OCI-LY1 (cell line): ENCODE data around the gene GRM3.

Source experiments
- H2AFZ ChIP-seq: fragments of 200-600 bp; sonication (generic), shearing (Covaris generic); 2 replicates; pipeline ENCODE4 v1.6.0; 2014; ENCODE audit warnings: antibody characterized with exemption, mild to moderate bottlenecking, low read length
- H3F3A ChIP-seq: fragments of 200-600 bp; sonication (generic), shearing (Covaris generic); 2 replicates; pipeline ENCODE4 v1.6.0; 2014; ENCODE audit warnings: mild to moderate bottlenecking, antibody characterized with exemption, low read length, moderate library complexity; ENCODE audit not compliant: insufficient read depth
- H3K27ac ChIP-seq: fragments of 200-600 bp; sonication (generic); 2 replicates; pipeline ENCODE4 v1.5.1; 2014; ENCODE audit warnings: low read length, mixed run types, mild to moderate bottlenecking, low read depth; ENCODE audit not compliant: poor library complexity, severe bottlenecking
- H3K27me3 ChIP-seq: fragments of 200-600 bp; sonication (generic); 2 replicates; pipeline ENCODE4 v1.6.0; 2014; ENCODE audit warnings: antibody characterized with exemption, mild to moderate bottlenecking, low read length, moderate library complexity; ENCODE audit not compliant: insufficient read depth
- H3K36me3 ChIP-seq: fragments of 200-600 bp; sonication (generic); 2 replicates; pipeline ENCODE4 v1.6.1; 2014; ENCODE audit warnings: mild to moderate bottlenecking, antibody characterized with exemption, low read length, moderate library complexity, mixed read lengths; ENCODE audit not compliant: insufficient read depth
- H3K4me1 ChIP-seq: fragments of 200-600 bp; sonication (generic); 2 replicates; pipeline ENCODE4 v1.5.1; 2014; ENCODE audit warnings: mild to moderate bottlenecking, low read length, moderate library complexity; ENCODE audit not compliant: insufficient read depth, severe bottlenecking
- H3K4me2 ChIP-seq: fragments of 200-600 bp; sonication (generic), shearing (Covaris generic); 2 replicates; pipeline ENCODE4 v1.6.1; 2014; ENCODE audit warnings: low read length
- H3K4me3 ChIP-seq: fragments of 200-600 bp; sonication (generic); 2 replicates; pipeline ENCODE4 v1.5.1; 2014; ENCODE audit warnings: low read length, low read depth, mild to moderate bottlenecking, mixed read lengths; ENCODE audit not compliant: poor library complexity, severe bottlenecking
- H3K79me2 ChIP-seq: fragments of 200-600 bp; shearing (Covaris generic); 2 replicates; pipeline ENCODE4 v1.6.1; 2016; ENCODE audit warnings: mixed run types, low read length, mixed read lengths; ENCODE audit not compliant: insufficient read depth
- H3K9ac ChIP-seq: fragments of 200-600 bp; sonication (generic), shearing (Covaris generic); 2 replicates; pipeline ENCODE4 v1.6.1; 2014; ENCODE audit warnings: mild to moderate bottlenecking, low read length, mixed read lengths
- H3K9me2 ChIP-seq: fragments of 200-600 bp; sonication (generic), shearing (Covaris generic); 2 replicates; pipeline ENCODE4 v1.6.1; 2014; ENCODE audit warnings: low read depth, mild to moderate bottlenecking, low read length, mixed read lengths
- H3K9me3 ChIP-seq: fragments of 200-600 bp; shearing (Covaris generic); 2 replicates; pipeline ENCODE4 v1.6.1; 2014; ENCODE audit warnings: low read length, mixed read lengths
- H4K20me1 ChIP-seq: fragments of 200-600 bp; sonication (generic), shearing (Covaris generic); 2 replicates; pipeline ENCODE4 v1.6.0; 2016; ENCODE audit warnings: mild to moderate bottlenecking, low read length; ENCODE audit not compliant: insufficient read depth
- CTCF ChIP-seq: fragments of 200-600 bp; sonication (generic), shearing (Covaris generic); IDR thresholded peaks from 2 replicates; pipeline ENCODE4 v1.5.1; 2017; ENCODE audit warnings: mild to moderate bottlenecking, antibody characterized with exemption, low read length, moderate library complexity, mixed read lengths
- EZH2 ChIP-seq: fragments of 200-600 bp; sonication (generic), shearing (Covaris generic); IDR thresholded peaks from 2 replicates; pipeline ENCODE4 v1.8.0; 2017; ENCODE audit warnings: borderline replicate concordance, mixed run types, mild to moderate bottlenecking, antibody characterized with exemption, low read length, moderate library complexity, mixed read lengths

GRM3 gene

DNA sequence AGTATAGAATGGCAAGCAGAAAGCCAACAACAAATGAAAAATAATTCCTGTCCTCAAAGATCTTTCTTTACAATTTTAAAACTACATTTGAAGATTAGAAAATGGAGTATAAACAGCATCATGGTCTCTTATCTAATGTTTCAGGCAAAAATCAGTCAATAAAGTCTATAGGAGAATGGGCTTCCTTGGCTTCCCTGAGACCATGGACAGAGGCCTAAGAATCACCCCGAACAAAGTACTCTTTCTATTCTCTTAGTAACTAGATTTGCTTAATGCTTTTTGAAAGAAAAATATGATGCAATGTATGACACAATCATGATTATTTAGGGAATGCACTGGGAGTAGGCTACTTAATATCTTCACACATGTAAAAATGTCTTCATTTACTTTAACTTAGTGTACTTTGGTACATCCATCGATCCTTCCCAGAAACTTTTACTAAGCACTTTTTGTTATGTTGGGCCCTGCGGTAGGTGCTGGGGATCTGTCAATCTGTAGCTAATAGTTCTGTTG lies 17.3 kb downstream of the GRM3 start:
- H3K79me2 ChIP-seq, result no peaks in the 10 kb centered on the region

DNA sequence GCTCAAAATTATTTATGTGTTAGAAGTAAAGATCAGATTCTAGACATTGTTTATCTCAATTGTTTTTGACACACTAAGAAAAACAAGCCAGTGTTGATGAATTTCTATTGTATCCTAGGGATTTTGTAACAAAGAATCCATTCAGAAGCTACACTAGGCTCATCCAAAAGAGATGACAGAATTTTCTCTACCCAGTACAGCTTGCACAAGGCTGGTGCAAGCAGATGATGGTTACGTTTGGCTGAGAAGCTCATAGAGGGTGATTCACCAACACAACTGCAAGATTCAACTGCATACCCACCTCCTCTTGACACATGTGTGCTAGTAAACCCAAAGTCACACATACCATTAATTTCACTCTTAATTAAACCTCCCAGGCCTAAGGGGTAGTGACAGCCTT lies 20.8 kb downstream of the GRM3 start:
- no peak overlapping the region for H3K27ac ChIP-seq
- no peaks in the 10 kb centered on the region for H3K27me3 ChIP-seq
- H3F3A ChIP-seq, result no peaks in the 10 kb centered on the region
- no peak overlapping the region for H3K9ac ChIP-seq
- H3K4me2 ChIP-seq, result no peak overlapping the region
- TF ChIP-seq EZH2 (no peak), CTCF (no peak)
- no peaks in the 10 kb centered on the region for H3K9me2 ChIP-seq
- H2AFZ ChIP-seq, result no peak overlapping the region
- H3K79me2 ChIP-seq, result no peaks in the 10 kb centered on the region
- H3K4me3 ChIP-seq, result no peak overlapping the region
- H4K20me1 ChIP-seq, result no peaks in the 10 kb centered on the region
- no peaks in the 10 kb centered on the region for H3K9me3 ChIP-seq
- no peaks in the 10 kb centered on the region for H3K36me3 ChIP-seq
- H3K4me1 ChIP-seq, result no peaks in the 10 kb centered on the region

More for the DNA sequence above, 17.3 kb downstream of the GRM3 start:
- no peak overlapping the region for H3K27ac ChIP-seq
- no peak overlapping the region for H3K4me2 ChIP-seq
- H3K36me3 ChIP-seq, result no peaks in the 10 kb centered on the region
- H3K9me2 ChIP-seq, result no peaks in the 10 kb centered on the region
- no peaks in the 10 kb centered on the region for H3K9me3 ChIP-seq
- no peak overlapping the region for H3K4me3 ChIP-seq
- H3K4me1 ChIP-seq, result no peaks in the 10 kb centered on the region
- H2AFZ ChIP-seq, result no peak overlapping the region
- no peaks in the 10 kb centered on the region for H3K27me3 ChIP-seq
- TF ChIP-seq EZH2 (no peak), CTCF (no peak)
- H4K20me1 ChIP-seq, result no peaks in the 10 kb centered on the region
- no peak overlapping the region for H3K9ac ChIP-seq
- no peaks in the 10 kb centered on the region for H3F3A ChIP-seq

GRCh38 chr7:86664991-86665390 lies 21.3 kb downstream of the GRM3 start:
- H3K36me3 ChIP-seq, result no peaks in the 10 kb centered on the region
- no peak overlapping the region for H2AFZ ChIP-seq
- no peaks in the 10 kb centered on the region for H3K9me2 ChIP-seq
- H3K4me1 ChIP-seq, result no peaks in the 10 kb centered on the region
- no peaks in the 10 kb centered on the region for H4K20me1 ChIP-seq
- no peak for TF ChIP-seq EZH2
- TF ChIP-seq CTCF, result no peak
- no peaks in the 10 kb centered on the region for H3F3A ChIP-seq
- no peak overlapping the region for H3K27ac ChIP-seq
- no peaks in the 10 kb centered on the region for H3K9me3 ChIP-seq
- H3K9ac ChIP-seq, result no peak overlapping the region
- no peak overlapping the region for H3K4me2 ChIP-seq
- no peaks in the 10 kb centered on the region for H3K27me3 ChIP-seq
- H3K4me3 ChIP-seq, result no peak overlapping the region
- H3K79me2 ChIP-seq, result no peaks in the 10 kb centered on the region
